SHP77 treated with DMSO at 0.1 percent for 48 hours (cell line): ENCODE measurements around the gene TLK2.
"Not testable (repeated sequence)": the region's sequence is repeated elsewhere in the genome, so short reads cannot be mapped to it uniquely, and the experiment has no call there.

ENCODE experiments used
- DNase-seq: peaks from one replicate; lab custom pipeline; 2025; lab: John Stamatoyannopoulos, UW

Gene TLK2

GRCh38 chr17:62560971-62561370 lies 82.3 kb downstream of the TLK2 start:
- not testable (repeated sequence) for DNase-seq

DNA sequence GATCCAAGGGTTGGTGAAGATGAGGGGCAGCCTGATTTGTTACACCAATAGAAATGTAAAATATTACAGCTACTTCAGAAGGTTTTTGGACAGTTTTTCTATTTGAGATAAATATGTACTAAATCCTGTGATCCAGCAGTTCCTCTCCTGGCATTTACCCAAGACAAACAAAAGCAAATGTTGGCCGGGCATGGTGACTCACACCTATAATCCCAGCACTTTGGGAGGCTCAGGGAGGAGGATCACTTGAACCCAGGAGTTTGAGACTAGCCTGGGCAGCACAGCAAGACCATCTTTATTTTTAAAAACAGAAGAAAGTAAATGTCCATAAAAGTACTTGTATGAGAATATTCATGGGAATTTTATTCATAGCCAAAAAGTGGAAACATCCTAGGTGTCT lies 84.0 kb downstream of the TLK2 start:
- DNase-seq = no peak

DNA sequence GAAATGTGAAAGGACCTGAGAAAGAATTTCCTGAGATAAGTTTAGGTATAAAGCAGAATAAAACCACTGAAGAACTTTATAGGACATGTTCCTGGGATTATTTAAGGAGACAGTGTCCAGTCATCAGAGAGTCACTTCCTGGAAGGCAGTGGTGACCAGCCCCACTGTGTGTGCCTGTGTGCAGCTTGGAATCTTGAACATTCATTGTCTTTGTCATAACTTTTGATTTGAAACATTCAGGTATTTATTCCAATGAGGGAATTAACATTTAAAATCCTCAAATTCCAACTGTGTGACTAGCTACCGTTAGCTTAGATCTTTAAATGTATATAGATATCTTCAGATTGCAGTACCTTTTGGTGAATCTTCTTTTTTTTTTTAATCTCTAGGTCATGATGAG lies 87.2 kb downstream of the TLK2 start:
- no peak for DNase-seq

DNA sequence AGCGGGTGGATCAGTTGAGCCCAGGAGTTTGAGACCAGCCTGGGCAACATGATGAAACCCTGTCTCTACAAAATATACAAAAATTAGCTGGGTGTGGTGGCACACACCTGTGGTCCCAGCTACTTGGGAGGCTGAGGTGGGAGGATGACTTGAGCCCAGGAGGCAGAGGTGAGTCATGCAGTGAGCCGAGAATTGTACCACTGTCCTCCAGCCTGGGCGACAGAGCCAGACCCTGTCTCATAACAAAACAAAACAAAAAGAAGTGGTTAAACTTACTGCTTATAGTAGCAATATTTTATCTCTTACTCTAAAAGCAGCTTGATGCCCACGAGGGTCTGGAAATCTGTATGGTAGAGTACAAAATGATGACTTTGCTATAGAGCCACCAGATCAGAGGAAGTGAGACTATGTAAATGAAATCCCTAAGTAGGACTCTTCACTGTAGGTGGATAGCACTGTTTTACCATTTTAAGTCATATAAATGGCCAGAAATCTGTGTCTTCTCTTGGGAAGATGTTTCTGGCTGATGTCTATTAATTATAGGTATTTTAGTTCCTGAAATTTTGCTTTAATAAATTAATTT lies 88.5 kb downstream of the TLK2 start:
- DNase-seq = no peak

GRCh38 chr17:62572488-62572887 lies 93.9 kb downstream of the TLK2 start:
- DNase-seq = no peak

DNA sequence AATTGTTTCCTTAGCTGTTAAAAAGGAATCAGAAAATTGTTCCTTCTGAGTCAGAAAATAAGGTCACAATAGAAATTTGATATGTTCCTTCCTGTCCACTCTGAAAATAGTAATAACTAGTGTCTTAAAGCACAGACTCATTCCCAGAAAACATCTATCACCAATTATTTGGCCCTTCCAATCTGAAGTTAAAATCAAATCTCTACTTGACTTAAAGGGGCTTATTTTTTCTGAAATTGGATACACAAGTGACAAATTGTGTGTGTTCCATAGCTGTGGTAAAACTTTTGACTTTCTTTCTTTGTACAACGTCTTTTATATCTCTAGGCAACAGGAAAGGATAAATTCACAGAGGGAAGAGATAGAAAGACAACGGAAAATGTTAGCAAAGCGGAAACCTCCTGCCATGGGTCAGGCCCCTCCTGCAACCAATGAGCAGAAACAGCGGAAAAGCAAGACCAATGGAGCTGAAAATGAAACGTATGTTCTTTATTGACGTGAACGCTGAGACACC lies 94.3 kb downstream of the TLK2 start:
- DNase-seq = no peak

GRCh38 chr17:62573480-62574117 lies 95.0 kb downstream of the TLK2 start:
- DNase-seq = no peak

DNA sequence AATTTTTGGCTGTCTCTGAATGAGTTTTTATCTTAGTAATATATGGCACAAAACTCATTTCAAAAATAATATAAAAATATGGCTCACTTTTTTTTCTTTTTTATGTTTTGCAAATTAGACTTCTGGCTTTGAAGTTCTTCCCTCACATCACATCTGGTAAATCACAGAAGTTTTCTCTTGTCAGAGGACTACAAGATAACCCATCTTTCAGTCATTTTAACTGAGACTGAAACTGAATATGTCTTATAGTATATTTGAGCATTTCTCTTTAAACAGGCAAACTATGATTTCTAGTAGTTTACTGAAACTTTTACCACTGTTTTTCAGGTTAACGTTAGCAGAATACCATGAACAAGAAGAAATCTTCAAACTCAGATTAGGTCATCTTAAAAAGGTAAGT lies 97.8 kb downstream of the TLK2 start:
- no peak for DNase-seq

DNA sequence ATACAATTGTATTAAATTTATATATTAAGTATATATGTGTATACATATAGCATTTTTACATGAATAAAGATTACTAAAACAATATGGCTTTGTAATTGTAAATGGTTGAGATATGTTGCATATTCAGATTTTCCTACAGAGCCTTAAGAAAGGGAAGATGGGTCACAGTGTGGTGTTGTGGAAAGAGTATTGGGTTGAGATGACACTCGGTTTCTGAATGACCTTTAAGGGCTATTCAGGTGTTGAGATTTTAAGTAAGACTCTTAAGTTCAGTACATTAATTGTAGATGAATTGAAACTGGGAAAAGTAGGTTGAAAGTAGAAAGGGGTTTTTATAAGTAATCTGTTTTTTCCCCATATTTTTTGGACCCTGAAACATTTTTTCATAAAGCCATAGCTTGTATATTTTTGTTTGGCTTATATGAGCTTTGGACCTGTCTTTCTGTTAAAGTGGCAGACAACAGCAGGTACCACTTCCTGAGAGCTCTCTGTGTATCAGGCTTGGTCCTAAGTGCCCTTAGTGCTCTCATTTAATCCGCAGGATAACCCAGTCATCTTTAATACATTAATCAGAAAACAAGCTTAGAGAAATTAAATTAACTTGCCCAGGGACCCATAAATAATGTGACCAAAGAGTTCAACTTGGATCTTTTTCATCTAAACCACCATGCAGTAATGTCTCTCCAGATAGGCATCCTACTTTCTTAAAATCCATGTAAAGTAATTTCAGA lies 100.3 kb downstream of the TLK2 start:
- DNase-seq = no peak

GRCh38 chr17:62580947-62581346 lies 102.3 kb downstream of the TLK2 start:
- DNase-seq = no peak

GRCh38 chr17:62581764-62582163 lies 103.1 kb downstream of the TLK2 start:
- no peak for DNase-seq

DNA sequence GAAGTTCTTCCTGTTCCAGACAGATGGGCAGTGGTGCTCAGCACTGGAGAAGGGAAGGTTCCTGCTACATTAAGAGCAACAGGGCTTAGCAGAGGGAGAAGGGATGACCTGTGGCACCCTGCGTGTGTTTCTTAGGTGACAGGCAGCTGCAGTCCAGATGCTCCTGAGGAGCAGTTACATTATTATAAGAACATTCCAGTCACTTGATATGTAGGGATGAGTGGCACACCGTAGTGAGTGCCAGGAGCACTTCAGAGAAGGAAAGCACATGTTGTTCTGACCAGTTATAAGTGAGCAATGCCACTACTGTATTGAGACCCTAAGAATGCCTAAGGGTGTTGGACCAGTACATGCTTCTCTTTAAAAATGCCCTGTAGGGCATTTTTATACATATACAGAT lies 108.9 kb downstream of the TLK2 start:
- DNase-seq = no peak

GRCh38 chr17:62588109-62588508 lies 109.5 kb downstream of the TLK2 start:
- no peak for DNase-seq

DNA sequence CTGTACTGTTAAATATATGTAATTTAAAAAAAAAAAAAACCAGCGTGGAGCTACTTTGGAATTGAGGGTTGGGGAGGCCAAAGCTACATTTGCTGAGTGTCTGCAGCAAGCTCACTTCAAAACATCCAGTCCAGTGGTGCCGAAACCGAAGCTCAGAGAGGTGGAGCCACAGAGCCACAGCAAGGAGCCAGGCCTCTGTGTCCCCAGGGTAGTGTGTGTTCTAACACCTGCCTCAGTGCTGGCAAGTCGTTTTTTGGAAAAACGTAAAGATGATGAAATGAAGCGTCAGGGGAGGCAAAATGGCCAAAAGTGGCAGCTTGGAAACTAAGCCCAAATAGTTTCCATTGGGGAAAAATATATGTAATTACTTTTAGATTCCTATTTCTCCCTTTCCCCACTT lies 112.7 kb downstream of the TLK2 start:
- no peak for DNase-seq

- DNase-seq = not testable (repeated sequence)
Measured at GRCh38 chr17:62591822-62592221, 113.2 kb downstream of the TLK2 start.

DNA sequence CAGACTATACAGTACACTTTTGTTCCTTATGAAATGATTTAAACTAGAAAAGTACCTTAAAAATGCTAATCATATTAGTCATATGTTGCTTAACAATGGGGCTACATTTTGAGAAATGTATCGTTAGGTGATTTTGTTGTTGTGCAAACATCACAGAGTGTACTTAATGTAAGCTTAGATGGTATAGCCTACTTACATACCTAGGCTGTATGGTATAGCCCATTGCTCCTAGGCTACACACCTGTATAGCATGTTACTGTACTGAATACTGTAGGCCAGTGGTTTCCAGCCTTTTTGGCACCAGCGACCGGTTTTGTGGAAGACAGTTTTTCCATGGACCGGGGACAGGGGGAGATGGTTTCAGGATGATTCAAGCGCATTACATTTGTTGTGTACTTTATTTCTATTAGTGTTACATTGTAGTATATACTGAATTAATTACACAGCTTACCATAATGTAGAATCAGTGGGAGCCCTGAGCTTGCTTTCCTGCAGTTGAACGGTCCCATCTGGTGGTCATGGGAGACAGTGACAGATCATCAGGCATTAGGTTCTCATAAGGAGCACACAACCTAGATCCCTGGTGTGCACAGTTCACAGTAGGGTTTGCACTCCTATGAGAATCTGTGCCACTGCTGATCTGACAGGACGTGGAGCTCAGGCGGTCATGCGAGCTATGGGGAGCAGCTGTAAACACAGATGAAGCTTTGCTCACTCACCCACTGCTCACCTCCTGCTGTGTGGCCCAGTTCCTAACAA lies 113.9 kb downstream of the TLK2 start:
- no peak for DNase-seq

DNA sequence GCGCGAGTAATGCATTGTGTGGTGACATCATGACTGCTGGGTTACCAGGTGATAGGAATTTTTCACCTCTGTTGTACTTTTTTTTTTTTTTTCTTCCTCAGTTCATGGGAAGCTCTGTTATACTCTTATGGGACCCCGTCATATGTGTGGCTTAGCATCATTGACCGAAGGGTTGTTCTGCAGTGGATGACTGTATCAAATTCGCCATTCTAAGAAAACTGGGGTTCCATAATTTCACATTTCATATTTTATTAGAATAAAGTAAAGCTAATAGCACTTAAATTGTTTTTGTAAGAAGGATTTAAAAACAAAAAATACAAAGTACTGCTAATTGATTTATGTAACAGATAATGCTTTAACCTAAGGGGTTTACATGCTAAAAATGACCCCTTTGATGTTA lies 116.9 kb downstream of the TLK2 start:
- DNase-seq = no peak

- DNase-seq = no peak
Measured at GRCh38 chr17:62596662-62597061, 118.0 kb downstream of the TLK2 start.

- DNase-seq = no peak
Measured at GRCh38 chr17:62597150-62597549, 118.5 kb downstream of the TLK2 start.

- no peak for DNase-seq
Measured at GRCh38 chr17:62597920-62598319, 119.3 kb downstream of the TLK2 start.

- no peak for DNase-seq
Measured at GRCh38 chr17:62599964-62600657, 121.5 kb downstream of the TLK2 start.

DNA sequence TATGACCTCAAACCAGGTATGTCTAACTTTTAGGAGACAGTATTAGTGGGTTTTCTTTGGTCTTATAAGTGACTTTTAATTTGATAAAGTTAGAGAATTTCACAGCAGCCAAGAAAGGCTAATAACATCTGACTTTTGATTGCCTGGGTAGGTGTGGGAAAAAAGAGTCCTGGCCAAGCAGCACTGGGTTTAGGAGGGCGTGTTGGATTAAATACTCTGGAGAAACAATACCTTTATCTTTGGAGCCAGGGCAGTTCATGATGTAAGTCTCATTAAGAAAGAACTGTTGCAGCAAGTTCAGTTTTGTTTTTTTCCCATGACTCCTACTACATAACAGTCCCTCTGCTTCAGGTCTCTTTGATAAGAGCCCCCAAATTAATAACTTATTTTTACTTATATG lies 122.2 kb downstream of the TLK2 start:
- no peak for DNase-seq
